ENCODE results near the gene PSMG1. TPM values are rescaled to one million over a fixed set of nuclear protein-coding genes. Genes with fewer than 3 reads are reported as not detected.

Gene PSMG1
- total and polyA plus RNA-seq, 9 donors = 29.6 to 42.0 (median 34.7) TPM

DNA sequence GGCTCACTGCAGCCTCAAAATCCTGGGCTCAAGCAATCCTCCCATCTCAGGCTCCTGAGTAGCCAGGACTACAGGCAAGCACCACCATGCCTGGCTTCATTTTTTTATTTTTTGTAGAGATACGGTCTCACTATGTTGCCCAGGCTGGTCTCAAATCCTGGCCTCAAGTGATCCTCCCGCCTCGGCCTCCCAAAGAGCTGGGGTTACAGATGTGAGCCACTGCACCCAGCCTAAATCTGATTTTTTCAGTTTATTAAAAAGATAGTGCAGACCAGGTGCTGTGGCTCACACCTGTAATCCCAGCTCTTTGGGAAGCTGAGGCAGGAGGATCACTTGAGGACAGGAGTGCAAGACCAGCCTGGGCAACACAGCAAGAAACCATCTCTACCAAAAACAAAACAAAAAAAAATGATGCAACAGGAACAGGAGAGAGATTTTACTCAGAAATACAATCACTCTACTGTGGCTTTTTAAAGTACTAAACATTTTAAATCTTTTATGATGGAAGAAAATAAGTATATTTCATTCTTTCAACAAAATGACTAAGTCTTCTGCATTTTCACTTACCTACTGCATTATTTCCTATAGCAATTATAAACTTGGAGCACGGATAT lies 1.9 kb downstream of the PSMG1 start:
- no peaks in the 10 kb centered on the region for H3K27me3 ChIP-seq (ENCODE audit: control insufficient read depth, insufficient read depth, low read length)
- H3K4me1 ChIP-seq (ENCODE audit: control insufficient read depth, insufficient read depth, low read length) = peaks cover 5% of the 10 kb centered on the region
- H3K4me3 ChIP-seq (ENCODE audit: low read length) = no peak overlapping the region
- no peak overlapping the region for H3K27ac ChIP-seq (ENCODE audit: low read length)
- 68% methylated on average over 3 of the region's 4 CpGs for WGBS (ENCODE audit: insufficient coverage)
- no peaks in the 10 kb centered on the region for H3K9me3 ChIP-seq (replicated peaks; ENCODE audit: control insufficient read depth, low read depth, low read length)
- no peak for DNase-seq
- H3K36me3 ChIP-seq (ENCODE audit: control insufficient read depth, insufficient read depth, low read length) = peaks cover 6% of the 10 kb centered on the region

DNA sequence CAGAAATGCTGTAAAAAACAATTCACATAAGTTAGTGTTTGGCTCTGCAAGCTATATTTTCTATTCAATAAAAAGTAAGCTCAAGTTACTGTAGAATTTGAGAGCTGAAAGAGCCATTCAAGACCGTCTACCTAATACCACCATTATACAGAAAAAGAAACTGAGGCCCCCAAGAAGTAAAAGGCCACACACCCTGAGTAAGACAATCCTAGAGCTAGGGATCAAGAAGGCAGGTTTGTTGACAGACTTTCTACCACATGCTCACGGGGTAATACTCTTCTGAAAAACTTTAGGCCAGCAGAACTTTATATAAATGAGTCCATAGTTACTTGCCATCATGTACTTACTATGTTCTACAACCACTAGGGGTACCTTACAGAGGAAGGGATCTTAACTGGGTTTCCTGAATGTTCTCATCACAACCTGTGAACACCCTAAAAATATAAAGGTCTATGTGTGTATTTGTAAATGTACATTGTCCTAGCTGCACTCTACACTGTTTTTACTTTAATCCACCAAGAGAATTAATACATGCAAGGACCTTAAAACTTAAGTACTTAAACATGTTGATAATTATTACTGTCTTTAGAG lies 2.7 kb downstream of the PSMG1 start:
- 100% methylated on average over 1 of the region's 2 CpGs for WGBS (ENCODE audit: insufficient coverage)
- no peaks in the 10 kb centered on the region for H3K9me3 ChIP-seq (replicated peaks; ENCODE audit: control insufficient read depth, low read depth, low read length)
- no peak overlapping the region for H3K27ac ChIP-seq (ENCODE audit: low read length)
- no peak overlapping the region for H3K4me3 ChIP-seq (ENCODE audit: low read length)
- H3K27me3 ChIP-seq (ENCODE audit: control insufficient read depth, insufficient read depth, low read length) = no peaks in the 10 kb centered on the region
- H3K36me3 ChIP-seq (ENCODE audit: control insufficient read depth, insufficient read depth, low read length) = peaks cover 6% of the 10 kb centered on the region
- H3K4me1 ChIP-seq (ENCODE audit: control insufficient read depth, insufficient read depth, low read length) = peaks cover 5% of the 10 kb centered on the region
- no peak for DNase-seq

DNA sequence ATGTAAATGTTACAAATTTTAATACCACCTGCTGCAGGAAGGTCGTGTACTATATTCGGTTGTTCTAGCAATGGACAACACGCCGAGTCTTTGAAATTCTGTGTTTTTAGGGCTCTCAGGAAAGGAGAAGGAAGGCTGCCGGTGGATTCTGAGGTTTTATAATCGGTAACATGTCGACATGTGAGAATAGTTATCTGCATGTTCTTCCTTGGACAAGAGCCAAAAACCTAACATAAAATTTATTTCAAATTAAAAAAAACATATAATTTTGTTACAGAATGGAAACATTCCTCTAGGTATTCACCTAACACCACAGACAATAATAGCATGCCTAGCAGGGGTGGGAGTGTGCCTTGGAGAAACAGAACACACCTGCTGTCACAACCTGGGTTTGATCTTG lies 4.8 kb downstream of the PSMG1 start:
- no peaks in the 10 kb centered on the region for H3K9me3 ChIP-seq (replicated peaks; ENCODE audit: control insufficient read depth, low read depth, low read length)
- H3K27me3 ChIP-seq (ENCODE audit: control insufficient read depth, insufficient read depth, low read length) = no peaks in the 10 kb centered on the region
- no peak overlapping the region for H3K4me3 ChIP-seq (ENCODE audit: low read length)
- DNase-seq = no peak
- H3K36me3 ChIP-seq (ENCODE audit: control insufficient read depth, insufficient read depth, low read length) = peaks cover 6% of the 10 kb centered on the region
- H3K4me1 ChIP-seq (ENCODE audit: control insufficient read depth, insufficient read depth, low read length) = peaks cover 5% of the 10 kb centered on the region
- no CpG with 5 or more reads among the region's 7 CpGs for WGBS (ENCODE audit: insufficient coverage)
- no peak overlapping the region for H3K27ac ChIP-seq (ENCODE audit: low read length)

DNA sequence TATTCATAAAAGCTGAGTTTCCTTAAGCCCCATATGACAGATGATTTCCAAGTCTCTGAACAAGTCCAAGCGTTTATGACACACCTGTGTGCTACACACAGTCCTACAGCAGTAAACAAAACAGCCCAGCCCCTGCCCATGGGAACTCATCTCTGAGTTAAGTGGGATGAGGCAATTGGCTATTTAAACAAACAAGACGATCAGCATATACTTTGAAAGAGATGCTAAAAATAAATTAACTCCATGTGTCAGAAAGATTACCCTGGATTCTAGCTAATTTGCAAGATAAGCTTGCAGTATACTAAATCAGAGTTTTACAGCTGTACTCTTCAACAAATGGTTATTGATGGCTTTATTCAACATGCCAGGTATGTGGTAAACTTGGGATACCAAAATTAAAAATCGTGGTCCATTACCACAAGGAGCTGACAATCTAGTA lies 7.0 kb downstream of the PSMG1 start:
- Histone ChIP-seq H3K27me3 (ENCODE audit: control insufficient read depth, insufficient read depth, low read length) (no peaks in the 10 kb centered on the region), H3K4me1 (ENCODE audit: control insufficient read depth, insufficient read depth, low read length) (no peaks in the 10 kb centered on the region), H3K27ac (ENCODE audit: low read length) (no peak overlapping the region), H3K9me3 (replicated peaks; ENCODE audit: control insufficient read depth, low read depth, low read length) (no peaks in the 10 kb centered on the region), H3K36me3 (ENCODE audit: control insufficient read depth, insufficient read depth, low read length) (peaks cover 17% of the 10 kb centered on the region), H3K4me3 (ENCODE audit: low read length) (no peak overlapping the region)
- DNase-seq = no peak
- WGBS (ENCODE audit: insufficient coverage) = no CpG with 5 or more reads among the region's 3 CpGs

DNA sequence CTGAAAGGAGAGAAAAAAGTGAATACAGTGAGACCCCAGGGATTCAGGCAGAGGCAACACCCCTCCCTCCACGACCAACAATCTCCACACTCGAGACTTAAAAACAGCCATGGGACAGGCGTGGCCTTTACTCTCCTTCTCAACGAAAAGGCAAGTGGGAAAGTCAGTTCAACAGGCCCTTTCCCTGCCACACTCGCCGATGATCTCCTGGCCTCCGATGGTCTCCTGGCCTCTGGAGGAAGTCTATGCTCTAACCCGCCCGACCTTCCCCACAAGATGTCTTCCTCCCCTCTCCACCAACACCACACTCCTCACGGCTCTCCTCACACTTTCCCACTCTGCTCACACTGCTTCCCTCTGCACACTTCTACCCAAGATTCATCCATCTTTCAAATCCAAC lies 7.6 kb downstream of the PSMG1 start:
- H3K27ac ChIP-seq (ENCODE audit: low read length) = no peak overlapping the region
- H3K27me3 ChIP-seq (ENCODE audit: control insufficient read depth, insufficient read depth, low read length) = no peaks in the 10 kb centered on the region
- H3K4me1 ChIP-seq (ENCODE audit: control insufficient read depth, insufficient read depth, low read length) = no peaks in the 10 kb centered on the region
- H3K4me3 ChIP-seq (ENCODE audit: low read length) = no peak overlapping the region
- no peak for DNase-seq
- 60% methylated on average over 7 of the region's 10 CpGs for WGBS (ENCODE audit: insufficient coverage)
- no peaks in the 10 kb centered on the region for H3K9me3 ChIP-seq (replicated peaks; ENCODE audit: control insufficient read depth, low read depth, low read length)
- peaks cover 23% of the 10 kb centered on the region for H3K36me3 ChIP-seq (ENCODE audit: control insufficient read depth, insufficient read depth, low read length)

DNA sequence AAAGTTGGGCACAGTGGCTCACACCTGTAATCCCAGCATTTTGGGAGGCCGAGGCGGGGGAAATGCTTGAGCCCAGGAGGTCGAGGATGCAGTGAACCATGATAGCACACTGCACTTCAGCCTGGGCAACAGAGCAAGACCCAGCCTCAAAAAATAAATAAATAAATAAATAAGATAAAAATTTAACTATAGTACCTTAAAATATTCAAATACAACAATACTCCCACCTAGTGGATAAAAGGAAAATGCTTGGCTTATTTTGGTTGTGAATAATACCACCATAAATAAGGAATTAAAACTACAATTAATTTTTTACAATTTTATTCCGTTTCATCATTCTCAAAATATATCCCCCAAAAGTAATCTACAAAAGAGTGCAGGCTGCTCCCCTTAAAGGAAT lies 8.1 kb downstream of the PSMG1 start:
- H3K4me1 ChIP-seq (ENCODE audit: control insufficient read depth, insufficient read depth, low read length) = no peaks in the 10 kb centered on the region
- no peaks in the 10 kb centered on the region for H3K27me3 ChIP-seq (ENCODE audit: control insufficient read depth, insufficient read depth, low read length)
- H3K27ac ChIP-seq (ENCODE audit: low read length) = no peak overlapping the region
- no peak overlapping the region for H3K4me3 ChIP-seq (ENCODE audit: low read length)
- H3K36me3 ChIP-seq (ENCODE audit: control insufficient read depth, insufficient read depth, low read length) = peaks cover 23% of the 10 kb centered on the region
- H3K9me3 ChIP-seq (replicated peaks; ENCODE audit: control insufficient read depth, low read depth, low read length) = no peaks in the 10 kb centered on the region
- 90% methylated on average over 2 of the region's 4 CpGs for WGBS (ENCODE audit: insufficient coverage)
- peak; percentile 36 for DNase-seq

DNA sequence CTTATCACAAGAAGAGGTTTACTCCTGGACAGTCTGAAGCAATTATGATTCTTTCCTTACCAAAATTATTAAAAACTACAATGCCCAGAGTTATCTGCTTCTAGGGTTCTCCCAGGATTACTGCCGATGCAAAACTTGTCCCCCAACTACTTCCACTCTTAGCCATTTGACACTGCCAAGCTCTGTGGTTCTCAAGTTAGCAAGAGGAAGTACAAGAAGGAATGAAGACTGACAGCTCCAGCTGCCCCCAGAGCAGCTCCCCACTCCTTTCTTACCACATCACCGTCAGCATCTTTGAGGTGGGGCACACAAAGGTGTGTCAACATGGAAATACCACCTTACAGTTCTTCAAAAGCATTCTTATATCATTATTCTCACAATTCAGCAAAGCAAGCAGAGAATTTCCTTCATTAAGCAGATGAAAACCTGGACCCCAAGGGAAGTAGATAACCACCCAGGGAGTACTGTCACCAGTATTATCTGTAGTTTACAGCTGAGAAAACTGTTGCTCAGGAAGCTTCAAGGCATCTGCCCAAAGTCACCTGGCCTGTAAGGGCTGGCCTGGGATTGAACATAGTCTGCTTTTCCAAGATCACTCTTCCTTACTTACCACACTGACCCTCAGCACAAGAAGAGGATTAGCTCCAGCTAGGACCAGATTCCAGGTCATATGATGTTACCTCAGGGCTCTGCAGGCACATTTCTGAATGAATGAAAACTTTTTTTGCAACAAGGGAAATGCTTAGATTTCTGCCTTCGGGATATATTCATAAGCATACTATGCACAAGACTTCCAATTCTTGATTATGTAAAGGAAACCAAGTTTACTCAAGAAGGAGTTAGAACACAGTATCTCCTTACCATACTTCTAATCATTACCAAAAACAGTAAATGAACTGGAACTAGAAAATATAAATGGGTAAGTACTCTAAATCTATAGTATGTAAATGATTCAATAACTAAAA lies 9.3 kb downstream of the PSMG1 start:
- no peaks in the 10 kb centered on the region for H3K27me3 ChIP-seq (ENCODE audit: control insufficient read depth, insufficient read depth, low read length)
- no peak overlapping the region for H3K4me3 ChIP-seq (ENCODE audit: low read length)
- WGBS (ENCODE audit: insufficient coverage) = 71% methylated on average over 1 of the region's 3 CpGs
- peaks cover 25% of the 10 kb centered on the region for H3K36me3 ChIP-seq (ENCODE audit: control insufficient read depth, insufficient read depth, low read length)
- no peak overlapping the region for H3K27ac ChIP-seq (ENCODE audit: low read length)
- DNase-seq = peak; percentile 33
- no peaks in the 10 kb centered on the region for H3K9me3 ChIP-seq (replicated peaks; ENCODE audit: control insufficient read depth, low read depth, low read length)
- H3K4me1 ChIP-seq (ENCODE audit: control insufficient read depth, insufficient read depth, low read length) = no peaks in the 10 kb centered on the region

DNA sequence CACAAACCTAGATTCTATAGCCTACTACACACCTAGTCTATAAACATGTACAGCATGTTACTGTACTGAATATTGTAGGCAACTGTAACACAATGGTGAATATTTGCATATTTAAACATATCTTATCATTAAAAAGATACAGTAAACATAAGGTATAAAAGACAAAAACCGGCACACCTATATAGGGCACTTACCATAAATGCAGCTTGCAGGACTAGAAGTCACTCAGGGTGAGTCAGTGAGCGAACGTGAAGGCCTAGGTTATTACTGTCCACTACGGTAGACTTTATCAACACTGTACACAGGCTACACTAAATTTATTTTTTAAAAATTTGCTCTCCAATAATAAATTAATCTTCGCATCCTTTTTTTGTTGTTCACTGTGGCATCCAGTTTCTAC lies 13.3 kb downstream of the PSMG1 start:
- Histone ChIP-seq H3K4me1 (ENCODE audit: control insufficient read depth, insufficient read depth, low read length) (no peaks in the 10 kb centered on the region), H3K27me3 (ENCODE audit: control insufficient read depth, insufficient read depth, low read length) (no peaks in the 10 kb centered on the region), H3K9me3 (replicated peaks; ENCODE audit: control insufficient read depth, low read depth, low read length) (peaks cover 5% of the 10 kb centered on the region), H3K36me3 (ENCODE audit: control insufficient read depth, insufficient read depth, low read length) (peaks cover 21% of the 10 kb centered on the region), H3K27ac (ENCODE audit: low read length) (no peak overlapping the region), H3K4me3 (ENCODE audit: low read length) (no peak overlapping the region)
- WGBS (ENCODE audit: insufficient coverage) = 97% methylated on average over 3 of the region's 5 CpGs
- no peak for DNase-seq

DNA sequence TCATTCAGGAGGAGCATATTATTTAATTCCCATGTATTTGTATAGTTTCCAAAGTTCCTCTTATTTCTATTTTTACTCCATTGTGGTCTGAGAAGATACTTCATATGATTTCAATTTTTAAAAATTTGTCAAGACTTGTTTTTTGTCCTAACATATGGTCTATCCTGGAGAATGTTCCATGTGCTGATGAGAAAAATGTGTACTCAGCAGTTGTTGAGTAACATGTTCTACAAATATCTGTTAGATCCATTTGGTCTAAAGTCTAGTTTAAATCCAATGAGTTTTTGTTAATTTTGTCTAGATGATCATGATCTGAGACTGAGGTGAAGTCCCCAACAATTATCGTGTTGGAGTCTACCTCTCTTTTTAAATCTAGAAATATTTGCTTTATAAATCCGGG lies 14.5 kb downstream of the PSMG1 start:
- H3K4me3 ChIP-seq (ENCODE audit: low read length) = no peak overlapping the region
- no peak for DNase-seq
- H3K36me3 ChIP-seq (ENCODE audit: control insufficient read depth, insufficient read depth, low read length) = peaks cover 21% of the 10 kb centered on the region
- no peaks in the 10 kb centered on the region for H3K27me3 ChIP-seq (ENCODE audit: control insufficient read depth, insufficient read depth, low read length)
- no CpG with 5 or more reads among the region's 2 CpGs for WGBS (ENCODE audit: insufficient coverage)
- no peaks in the 10 kb centered on the region for H3K4me1 ChIP-seq (ENCODE audit: control insufficient read depth, insufficient read depth, low read length)
- peaks cover 14% of the 10 kb centered on the region for H3K9me3 ChIP-seq (replicated peaks; ENCODE audit: control insufficient read depth, low read depth, low read length)
- no peak overlapping the region for H3K27ac ChIP-seq (ENCODE audit: low read length)

DNA sequence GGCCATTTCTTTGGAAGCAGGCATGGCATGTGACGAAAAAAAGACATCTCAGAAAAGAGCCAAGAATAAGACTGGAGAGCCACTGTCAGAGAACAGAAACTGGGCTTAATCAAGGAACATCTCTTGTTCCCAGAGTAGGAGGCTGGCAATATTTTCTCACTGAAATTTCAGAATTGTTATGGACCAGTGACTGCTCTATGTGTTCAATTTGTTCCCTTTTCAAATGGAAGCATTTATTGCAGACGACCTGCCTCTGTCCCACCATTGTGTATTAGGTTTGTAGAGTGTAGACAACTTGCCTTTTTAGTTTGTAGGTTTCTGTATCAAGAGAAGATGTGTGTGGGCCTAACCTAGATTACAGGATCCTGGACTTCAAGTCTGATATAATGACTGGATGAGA lies 18.7 kb downstream of the PSMG1 start:
- no peak for DNase-seq
- H3K9me3 ChIP-seq (replicated peaks; ENCODE audit: control insufficient read depth, low read depth, low read length) = peaks cover 15% of the 10 kb centered on the region
- H3K4me3 ChIP-seq (ENCODE audit: low read length) = no peak overlapping the region
- no peak overlapping the region for H3K27ac ChIP-seq (ENCODE audit: low read length)
- no peaks in the 10 kb centered on the region for H3K27me3 ChIP-seq (ENCODE audit: control insufficient read depth, insufficient read depth, low read length)
- peaks cover 2% of the 10 kb centered on the region for H3K36me3 ChIP-seq (ENCODE audit: control insufficient read depth, insufficient read depth, low read length)
- whole genome bisulfite sequencing (ENCODE audit: insufficient coverage) = 94% methylated on average over 2 of the region's 2 CpGs
- H3K4me1 ChIP-seq (ENCODE audit: control insufficient read depth, insufficient read depth, low read length) = peaks cover 6% of the 10 kb centered on the region
